Left cardiac atrium (tissue), 4 donors: ENCODE measurements around the gene LSM7. TPM values are rescaled to one million over a fixed set of nuclear protein-coding genes. Genes with fewer than 3 reads are reported as not detected.

Source experiments
- ATAC-seq, 2 donors: fragments of 200-7000 bp; cut with Tn5 transposase; one replicate each; pipeline ENCODE4 v1.9.1; 2020; ENCODE audit warnings: mild to moderate bottlenecking in 2 of 2, moderate library complexity in 2 of 2
- DNase-seq: peaks from one replicate; pipeline ENCODE4 v3.0.0-alpha.2; 2020
- intact Hi-C, 2 donors: fragments of 100-400 bp; cut with DNase I; formaldehyde crosslinking; loops; one replicate each; pipeline versions ENCODE4 v1.14.1 to v1.15.1; 2022 to 2023
- total RNA-seq, 2 donors: library from RNA; stranded (reverse); fragmentation: NEBNext Ultra II Directional; extraction: Animal tissue kit (Norgen Biotek cat#: 25700); gene quantifications; one replicate each; pipeline ENCODE4 v1.2.1, GENCODE V29; 2021
- donor health status: DM: no; HTN: yes; CAD: no.
- donor health status: DM: no; HTN: yes; CAD: no; lungs with severe emphysema.
- donor health status: DM: yes; HTN: yes; CAD: no.
- donor health status: Dilated cardiomyopathy.

Gene LSM7
- total RNA-seq, 2 donors from 2014 or later, result 43.6 to 47.7 TPM

DNA sequence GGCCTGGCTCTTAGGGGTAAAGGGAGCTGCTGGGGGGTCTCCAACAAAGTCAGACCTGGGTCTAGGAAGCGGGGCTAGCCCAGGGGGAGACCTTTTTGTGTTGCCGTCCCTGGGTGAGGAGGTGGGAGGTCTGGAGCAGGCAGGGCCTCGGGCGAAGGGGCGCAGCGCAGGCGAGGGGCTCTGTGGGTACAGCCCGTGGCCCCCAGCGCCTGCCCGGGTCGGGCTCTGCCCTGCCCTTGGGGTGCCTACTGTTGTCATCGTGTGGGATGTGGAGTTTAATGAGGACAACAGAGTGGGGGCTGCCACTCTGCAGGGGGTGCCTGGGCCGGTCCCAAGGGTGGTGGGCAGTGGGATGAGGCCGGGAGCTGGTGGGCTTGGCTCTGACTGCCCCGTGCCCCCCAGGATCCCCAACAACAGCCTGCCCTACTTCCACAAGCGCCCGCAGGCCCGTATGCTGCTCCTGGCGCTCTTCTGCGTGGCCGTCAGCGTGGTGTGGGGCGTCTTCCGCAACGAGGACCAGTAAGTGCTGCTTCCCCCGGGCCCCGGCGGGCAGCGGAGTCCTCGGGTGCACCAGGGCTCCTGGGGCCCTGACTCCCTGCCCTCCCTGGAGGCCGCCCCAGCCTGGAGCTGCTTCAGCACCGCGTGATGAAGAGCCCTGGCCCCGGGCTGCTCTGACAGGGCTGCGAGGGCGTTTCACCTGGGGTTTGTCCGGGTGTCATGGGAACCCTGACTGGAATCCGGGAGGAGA, 12.3 kb upstream of the LSM7 start:
- DNase-seq (no peak), ATAC-seq (no peak)
- intact Hi-C loops, result no loop called here

DNA sequence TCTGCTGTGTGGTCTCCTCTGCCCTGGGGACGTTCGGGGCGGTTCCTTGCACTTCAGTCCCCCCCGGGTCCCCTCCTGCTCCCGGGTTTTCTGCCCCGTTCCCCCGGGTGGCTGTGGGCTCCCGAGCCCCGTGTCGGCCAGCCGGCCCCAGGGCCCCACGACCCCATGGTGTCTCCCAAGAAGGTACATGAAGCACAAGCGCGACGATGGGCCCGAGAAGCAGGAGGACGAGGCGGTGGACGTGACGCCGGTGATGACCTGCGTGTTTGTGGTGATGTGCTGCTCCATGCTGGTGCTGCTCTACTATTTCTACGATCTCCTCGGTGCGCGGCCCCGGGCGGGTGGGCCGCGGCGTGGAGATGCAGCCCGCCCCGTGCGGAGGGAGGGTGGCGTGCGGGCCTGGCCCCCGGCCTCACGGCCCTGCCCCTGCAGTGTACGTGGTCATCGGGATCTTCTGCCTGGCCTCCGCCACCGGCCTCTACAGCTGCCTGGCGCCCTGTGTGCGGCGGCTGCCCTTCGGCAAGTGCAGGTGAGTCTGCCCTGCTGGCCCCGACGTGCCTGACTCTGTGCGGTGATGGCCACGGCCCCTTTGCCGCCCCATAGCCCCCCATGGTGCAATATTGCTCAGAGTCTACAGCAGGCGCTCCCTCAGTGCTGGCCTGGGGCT, 11.4 kb upstream of the LSM7 start:
- intact Hi-C loops, result no loop called here
- no peak for DNase-seq

GRCh38 chr19:2338751-2339643, 10.6 kb upstream of the LSM7 start:
- no peak for DNase-seq
- intact Hi-C loops, result no loop called here
- no peak for ATAC-seq

More for the DNA sequence above, 11.4 kb upstream of the LSM7 start:
- ATAC-seq, result no peak

DNA sequence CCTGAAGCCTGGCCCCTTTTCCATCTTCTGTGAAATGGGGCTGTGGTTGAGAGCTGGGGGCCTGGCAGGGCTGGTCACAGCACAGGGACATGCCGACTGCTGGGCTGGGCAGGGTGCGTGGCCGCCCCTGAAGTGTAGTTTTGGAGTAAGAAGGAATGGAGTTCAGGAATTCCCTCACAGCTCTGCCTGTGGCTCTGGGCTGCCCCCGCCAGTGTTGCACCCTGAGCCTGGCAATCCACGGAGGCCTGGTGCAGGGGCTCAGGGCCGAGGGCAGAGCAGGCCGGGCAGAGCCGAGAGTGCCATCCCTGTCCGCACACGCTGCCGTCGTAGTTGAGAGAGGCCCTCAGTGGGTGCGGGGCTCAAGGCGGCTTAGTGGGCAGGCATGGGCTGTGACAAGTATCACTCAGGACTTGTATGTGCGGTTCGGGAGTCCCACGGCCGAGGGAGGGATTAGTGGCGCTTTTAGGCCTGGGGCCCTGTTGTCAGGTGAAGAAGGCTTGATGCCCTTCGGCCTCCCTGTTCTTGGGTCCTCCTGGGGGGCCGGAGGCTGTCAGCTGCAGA, 9.7 kb upstream of the LSM7 start:
- ATAC-seq, result no peak
- intact Hi-C loops, result no loop called here
- DNase-seq, result no peak

DNA sequence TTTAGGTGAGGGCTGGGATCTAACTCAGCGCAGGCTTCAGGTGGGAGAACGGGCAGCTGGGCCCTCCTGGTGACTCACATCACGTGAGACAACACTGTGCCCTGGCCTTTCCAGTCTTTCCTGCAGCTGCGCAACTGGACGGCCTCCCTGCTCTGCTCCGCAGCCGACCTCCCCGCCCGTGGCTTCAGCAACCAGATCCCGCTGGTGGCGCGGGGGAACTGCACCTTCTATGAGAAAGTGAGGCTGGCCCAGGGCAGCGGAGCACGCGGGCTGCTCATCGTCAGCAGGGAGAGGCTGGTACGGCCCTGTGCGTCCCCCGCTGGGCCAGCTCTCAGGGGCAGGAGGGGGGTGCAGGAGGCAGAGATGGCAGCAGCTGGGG, 8.9 kb upstream of the LSM7 start:
- peak; percentile 5 to 17 for ATAC-seq
- intact Hi-C loops, result no loop called here
- DNase-seq, result no peak

GRCh38 chr19:2336528-2337328, 8.3 kb upstream of the LSM7 start:
- DNase-seq, result no peak
- intact Hi-C loops, result no loop called here
- no peak for ATAC-seq

- no peak for ATAC-seq
- no peak for DNase-seq
- intact Hi-C loops, result no loop called here
These were observed 7.5 kb upstream of the LSM7 start for GRCh38 chr19:2335848-2336247.

DNA sequence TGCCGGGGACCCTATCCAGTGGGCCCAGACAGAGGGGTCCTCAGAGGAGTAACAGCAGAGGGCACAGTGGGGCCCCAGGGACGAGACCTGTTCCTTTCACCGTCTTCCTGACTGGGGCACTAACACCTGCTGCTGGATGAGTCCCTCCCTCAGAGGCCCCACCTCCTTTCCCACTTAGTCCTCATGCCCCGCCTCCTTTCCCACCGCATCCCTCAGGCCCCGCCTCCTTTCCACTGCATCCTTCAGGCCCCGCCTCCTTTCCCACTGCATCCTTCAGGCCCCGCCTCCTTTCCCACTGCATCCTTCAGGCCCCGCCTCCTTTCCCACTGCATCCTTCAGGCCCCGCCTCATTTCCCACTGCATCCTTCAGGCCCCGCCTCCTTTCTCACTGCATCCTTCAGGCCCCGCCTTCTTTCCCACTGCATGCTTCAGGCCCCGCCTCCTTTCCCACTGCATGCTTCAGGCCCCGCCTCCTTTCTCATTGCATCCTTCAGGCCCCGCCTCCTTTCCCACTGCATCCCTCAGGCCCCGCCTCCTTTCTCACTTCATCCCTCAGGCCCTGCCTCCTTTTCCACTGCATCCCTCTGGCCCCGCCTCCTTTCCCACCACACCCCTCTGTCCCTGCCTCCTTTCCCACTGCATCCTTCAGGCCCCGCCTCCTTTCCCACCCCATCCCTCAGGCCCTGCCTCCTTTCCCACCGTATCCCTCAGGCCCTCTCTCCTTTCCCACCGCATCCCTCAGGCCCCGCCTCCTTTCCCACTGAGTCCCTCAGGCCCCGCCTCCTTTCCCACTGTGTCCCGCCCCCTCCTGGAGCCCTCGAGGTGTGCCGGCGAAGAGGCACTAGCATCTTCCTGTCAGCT, 6.8 kb upstream of the LSM7 start:
- intact Hi-C loops, result no loop called here
- no peak for DNase-seq
- no peak for ATAC-seq

- intact Hi-C loops, result no loop called here
- no peak for ATAC-seq
- no peak for DNase-seq
These were observed 6.0 kb upstream of the LSM7 start for GRCh38 chr19:2334426-2334825.

DNA sequence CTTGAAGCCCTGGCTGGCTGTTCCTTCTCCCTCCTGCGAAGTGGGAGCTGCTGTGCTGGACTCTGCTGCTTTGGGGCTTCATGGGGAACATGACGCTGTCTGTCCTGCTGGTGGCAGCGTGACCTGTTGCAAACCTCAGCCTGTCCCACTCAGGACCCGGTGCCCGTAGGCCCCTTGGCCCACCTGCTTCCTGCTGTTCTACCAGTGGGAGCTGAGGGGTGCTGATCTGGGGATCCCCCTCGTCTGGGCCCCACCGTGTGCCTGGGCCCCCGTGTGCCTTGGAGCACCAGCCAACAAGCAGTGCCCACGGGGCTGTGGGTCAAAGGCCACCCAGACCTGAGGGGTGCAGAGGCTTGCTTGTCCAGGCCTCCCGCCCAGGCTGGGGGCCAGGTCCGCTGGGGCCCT, 5.4 kb upstream of the LSM7 start:
- DNase-seq, result no peak
- ATAC-seq, result no peak
- intact Hi-C loops, result no loop called here

DNA sequence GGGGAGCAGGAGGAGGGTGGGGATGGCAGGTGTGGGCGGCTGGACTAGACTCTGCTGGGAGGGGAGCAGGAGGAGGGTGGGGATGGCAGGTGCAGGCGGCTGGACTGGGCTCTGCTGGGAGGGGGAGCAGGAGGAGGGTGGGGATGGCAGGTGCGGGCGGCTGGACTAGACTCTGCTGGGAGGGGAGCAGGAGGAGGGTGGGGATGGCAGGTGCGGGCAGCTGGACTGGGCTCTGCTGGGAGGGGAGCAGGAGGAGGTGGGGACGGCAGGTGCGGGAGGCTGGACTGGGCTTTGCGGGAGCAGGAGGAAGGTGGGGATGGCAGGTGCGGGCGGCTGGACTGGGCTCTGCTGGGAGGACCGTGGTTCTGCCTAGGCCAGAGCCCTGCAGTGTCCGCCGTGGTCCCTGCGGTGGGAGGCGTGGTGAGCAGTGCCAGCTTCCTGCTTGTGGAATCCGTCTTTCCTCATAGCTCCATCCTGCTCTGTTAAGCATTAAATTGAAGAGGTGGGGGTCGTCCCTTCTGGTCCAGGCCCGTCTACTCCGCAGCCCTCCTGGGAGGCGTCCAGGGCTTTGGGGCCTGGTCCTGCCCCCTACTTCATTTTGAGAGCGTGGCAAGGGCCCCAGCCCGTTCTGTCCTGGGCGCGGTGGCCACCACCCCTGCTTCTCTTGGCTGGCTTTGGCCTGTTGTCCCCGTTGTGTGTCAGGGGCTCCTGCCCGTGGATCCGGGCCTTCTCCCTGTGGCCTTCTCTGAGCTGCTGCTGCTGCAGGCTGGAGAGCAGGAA, 4.8 kb upstream of the LSM7 start:
- intact Hi-C loops, result no loop called here
- DNase-seq, result no peak
- ATAC-seq, result no peak

GRCh38 chr19:2332341-2333026, 4.1 kb upstream of the LSM7 start:
- intact Hi-C loops, result no loop called here
- DNase-seq (no peak), ATAC-seq (no peak)

- intact Hi-C loops, result no loop called here
- ATAC-seq (no peak), DNase-seq (no peak)
These were observed 3.3 kb upstream of the LSM7 start for GRCh38 chr19:2331601-2332246.

- ATAC-seq (no peak), DNase-seq (no peak)
- intact Hi-C loops, result no loop called here
These were observed 2.4 kb upstream of the LSM7 start for GRCh38 chr19:2330632-2331284.

DNA sequence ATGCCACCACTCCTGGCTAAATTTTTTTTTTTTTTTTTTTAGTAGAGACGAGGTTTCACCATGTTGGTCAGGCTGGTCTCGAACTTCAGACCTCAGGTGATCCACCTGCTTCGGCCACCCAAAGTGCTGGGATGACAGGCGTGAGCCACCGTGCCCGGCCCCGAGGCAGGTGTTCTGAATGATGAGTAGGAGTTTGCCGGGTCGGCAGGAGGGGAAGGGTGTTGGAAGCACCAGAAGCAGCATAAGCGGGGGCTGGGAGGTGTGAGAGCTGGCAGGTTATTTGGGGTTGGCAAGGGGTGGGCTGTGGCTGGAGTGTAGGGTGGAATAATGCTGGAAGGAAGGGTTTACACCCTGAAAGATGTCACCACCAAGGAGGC, 1.9 kb upstream of the LSM7 start:
- DNase-seq (no peak), ATAC-seq (no peak)
- intact Hi-C loops, result no loop called here

GRCh38 chr19:2329501-2329916, 1.1 kb upstream of the LSM7 start:
- intact Hi-C loops, result no loop called here
- DNase-seq (no peak), ATAC-seq (no peak)
